ENCODE results near the gene H2BK1.

The H2BK1 gene

GRCh38 chr7:151232091-151232916 lies 22.0 kb upstream of the H2BK1 start, which contains the start of gene CHPF2:
Gene CHPF2 (plus strand): TSS chr7:151232483. CDS start chr7:151234012, 1,529 bp downstream.
- DNase-seq (ENCODE audit: low read depth) = peak; percentile 82

GRCh38 chr7:151231080-151231479 lies 20.8 kb upstream of the H2BK1 start:
- DNase-seq (ENCODE audit: low read depth) = no peak

- no peak for DNase-seq (ENCODE audit: low read depth)
These were observed 19.0 kb upstream of the H2BK1 start for GRCh38 chr7:151229249-151229648.

GRCh38 chr7:151228024-151228866 lies 18.0 kb upstream of the H2BK1 start:
- no peak for DNase-seq (ENCODE audit: low read depth)

- DNase-seq (ENCODE audit: low read depth) = peak; percentile 98
These were observed 16.8 kb upstream of the H2BK1 start, which contains the start of gene ABCF2 for GRCh38 chr7:151226875-151227782. Gene ABCF2 (minus strand): TSS chr7:151227205. CDS start chr7:151226458, 747 bp downstream.

- DNase-seq (ENCODE audit: low read depth) = no peak
These were observed 16.2 kb upstream of the H2BK1 start for GRCh38 chr7:151226560-151226874.

- DNase-seq (ENCODE audit: low read depth) = no peak
These were observed 15.7 kb upstream of the H2BK1 start for GRCh38 chr7:151225948-151226510.

GRCh38 chr7:151223728-151224127 lies 13.4 kb upstream of the H2BK1 start:
- DNase-seq (ENCODE audit: low read depth) = no peak

GRCh38 chr7:151218170-151218569 lies 7.9 kb upstream of the H2BK1 start:
- DNase-seq (ENCODE audit: low read depth) = no peak

GRCh38 chr7:151215396-151215795 lies 5.1 kb upstream of the H2BK1 start:
- no peak for DNase-seq (ENCODE audit: low read depth)

- no peak for DNase-seq (ENCODE audit: low read depth)
These were observed 3.5 kb upstream of the H2BK1 start for GRCh38 chr7:151213826-151214225.

- no peak for DNase-seq (ENCODE audit: low read depth)
These were observed 2.3 kb upstream of the H2BK1 start for GRCh38 chr7:151212626-151213025.

- DNase-seq (ENCODE audit: low read depth) = no peak
These were observed 976 bp upstream of the H2BK1 start for GRCh38 chr7:151211155-151211772.

GRCh38 chr7:151209588-151209987 lies 700 bp downstream of the H2BK1 start:
- DNase-seq (ENCODE audit: low read depth) = no peak

GRCh38 chr7:151208253-151208862 lies 1.9 kb downstream of the H2BK1 start:
- DNase-seq (ENCODE audit: low read depth) = no peak

- DNase-seq (ENCODE audit: low read depth) = no peak
These were observed 2.5 kb downstream of the H2BK1 start for GRCh38 chr7:151207804-151208203.

GRCh38 chr7:151207315-151207714 lies 3.0 kb downstream of the H2BK1 start:
- no peak for DNase-seq (ENCODE audit: low read depth)

- DNase-seq (ENCODE audit: low read depth) = no peak
These were observed 3.4 kb downstream of the H2BK1 start for GRCh38 chr7:151206914-151207313.

GRCh38 chr7:151205730-151206129 lies 4.6 kb downstream of the H2BK1 start:
- no peak for DNase-seq (ENCODE audit: low read depth)

- no peak for DNase-seq (ENCODE audit: low read depth)
These were observed 5.8 kb downstream of the H2BK1 start for GRCh38 chr7:151204383-151205032.

All from stimulated activated CD8-positive, alpha-beta memory T cell treated with anti-CD3 and anti-CD28 coated beads, Interleukin-15, amount 100 ng/mL, for 24 hours (primary cell).